DND-41 (cell line): ENCODE data around the gene ANKRD45.
"Not testable (repeated sequence)": the region's sequence is repeated elsewhere in the genome, so short reads cannot be mapped to it uniquely, and the experiment has no call there.

ENCODE experiments used
- ATAC-seq: fragments of 200-7000 bp; cut with Tn5 transposase; 3 replicates; pipeline ENCODE4 v1.9.1; 2021; ENCODE audit warnings: low read depth; ENCODE audit not compliant: insufficient read depth
- DNase-seq: peaks from one replicate; pipeline ENCODE4 v3.0.0-alpha.2; 2020
- H2AFZ ChIP-seq: 2 replicates; pipeline ENCODE4 v1.6.0; 2012; ENCODE audit warnings: low read depth, low read length
- H3K27ac ChIP-seq: 2 replicates; pipeline ENCODE4 v1.5.1; 2012; ENCODE audit warnings: low read length, inconsistent platforms
- H3K27me3 ChIP-seq: fragments of 200-600 bp; sonication (generic); 2 replicates; pipeline ENCODE4 v1.6.0; 2012; ENCODE audit warnings: low read length, mild to moderate bottlenecking, inconsistent platforms; ENCODE audit not compliant: insufficient read depth, poor library complexity
- H3K36me3 ChIP-seq: 2 replicates; pipeline ENCODE4 v1.5.1; 2012; ENCODE audit warnings: low read length, inconsistent platforms; ENCODE audit not compliant: insufficient read depth
- H3K4me1 ChIP-seq: 2 replicates; pipeline ENCODE4 v1.5.1; 2012; ENCODE audit warnings: mild to moderate bottlenecking, low read length; ENCODE audit not compliant: insufficient read depth
- H3K4me2 ChIP-seq: 2 replicates; pipeline ENCODE4 v1.6.0; 2012; ENCODE audit warnings: mild to moderate bottlenecking, moderate library complexity, low read length, inconsistent platforms; ENCODE audit not compliant: insufficient read depth
- H3K4me3 ChIP-seq, 2 experiments: fragments of 200-600 bp in 1 of 2; shearing (Covaris generic) in 1 of 2; 2 replicates each; pipeline ENCODE4 v1.5.1; 2012 to 2016; ENCODE audit warnings: inconsistent platforms in 2 of 2, low read length in 2 of 2, mild to moderate bottlenecking in 2 of 2, low read depth in 1 of 2, moderate library complexity in 1 of 2
- H3K79me2 ChIP-seq: 2 replicates; pipeline ENCODE4 v1.6.0; 2012; ENCODE audit warnings: low read length, inconsistent platforms; ENCODE audit not compliant: insufficient read depth
- H3K9ac ChIP-seq: 2 replicates; pipeline ENCODE4 v1.6.0; 2012; ENCODE audit warnings: low read depth, mild to moderate bottlenecking, inconsistent platforms, low read length, moderate library complexity
- H3K9me3 ChIP-seq: 2 replicates; pipeline ENCODE4 v1.5.1; 2012; ENCODE audit warnings: low read length, moderate library complexity, mild to moderate bottlenecking, inconsistent platforms; ENCODE audit not compliant: insufficient read depth, severe bottlenecking
- H4K20me1 ChIP-seq: 2 replicates; pipeline ENCODE4 v1.6.0; 2012; ENCODE audit warnings: low read length; ENCODE audit not compliant: insufficient read depth
- CTCF ChIP-seq: IDR thresholded peaks from 2 replicates; pipeline ENCODE4 v1.5.1; 2012; ENCODE audit warnings: borderline replicate concordance, low read length, moderate library complexity, mild to moderate bottlenecking; ENCODE audit not compliant: poor library complexity, severe bottlenecking; ENCODE audit errors: extremely low read depth
- EZH2 ChIP-seq: IDR thresholded peaks from 3 replicates; pipeline ENCODE4 v1.6.1; 2012; ENCODE audit warnings: borderline replicate concordance, low read depth, mild to moderate bottlenecking, moderate library complexity, low read length, inconsistent platforms; ENCODE audit not compliant: severe bottlenecking

Gene ANKRD45

GRCh38 chr1:173601588-173601987, 68.1 kb downstream of the ANKRD45 start:
- Histone ChIP-seq H3K4me3 (no peak overlapping the region), H3K36me3 (no peaks in the 10 kb centered on the region), H3K4me2 (no peak overlapping the region), H3K9me3 (peaks cover 2% of the 10 kb centered on the region), H3K9ac (no peak overlapping the region), H4K20me1 (no peaks in the 10 kb centered on the region), H3K4me1 (no peaks in the 10 kb centered on the region), H2AFZ (no peak overlapping the region), H3K27ac (no peak overlapping the region), H3K79me2 (no peaks in the 10 kb centered on the region), H3K27me3 (no peaks in the 10 kb centered on the region)
- ATAC-seq (no peak), DNase-seq (no peak)
- TF ChIP-seq CTCF (no peak), EZH2 (no peak)

GRCh38 chr1:173596097-173596825, 73.4 kb downstream of the ANKRD45 start:
- H3K4me3 ChIP-seq = no peak overlapping the region
- H3K27me3 ChIP-seq = no peaks in the 10 kb centered on the region

GRCh38 chr1:173591138-173591537, 78.5 kb downstream of the ANKRD45 start:
- not testable (repeated sequence) for ATAC-seq, H3K36me3 ChIP-seq, H3K4me2 ChIP-seq, H2AFZ ChIP-seq, H3K9me3 ChIP-seq, H3K27ac ChIP-seq, H4K20me1 ChIP-seq, H3K4me3 ChIP-seq, H3K79me2 ChIP-seq, DNase-seq, H3K9ac ChIP-seq, H3K4me1 ChIP-seq, H3K27me3 ChIP-seq

More at GRCh38 chr1:173596097-173596825, 73.4 kb downstream of the ANKRD45 start:
- Histone ChIP-seq H3K79me2 (no peaks in the 10 kb centered on the region), H3K9ac (no peak overlapping the region), H3K4me2 (no peak overlapping the region), H3K4me1 (no peaks in the 10 kb centered on the region), H3K36me3 (no peaks in the 10 kb centered on the region), H4K20me1 (no peaks in the 10 kb centered on the region), H3K9me3 (peaks cover 3% of the 10 kb centered on the region), H2AFZ (no peak overlapping the region), H3K27ac (no peak overlapping the region)
- DNase-seq (no peak), ATAC-seq (no peak)
- TF ChIP-seq CTCF (no peak), EZH2 (no peak)

GRCh38 chr1:173590557-173590956, 79.1 kb downstream of the ANKRD45 start:
- no peaks in the 10 kb centered on the region for H3K79me2 ChIP-seq
- H3K4me3 ChIP-seq = no peak overlapping the region
- no peaks in the 10 kb centered on the region for H3K36me3 ChIP-seq
- H4K20me1 ChIP-seq = no peaks in the 10 kb centered on the region
- DNase-seq (no peak), ATAC-seq (no peak)
- TF ChIP-seq EZH2 (no peak), CTCF (no peak)
- H3K9ac ChIP-seq = no peak overlapping the region
- no peaks in the 10 kb centered on the region for H3K9me3 ChIP-seq
- H3K27ac ChIP-seq = no peak overlapping the region
- H3K27me3 ChIP-seq = no peaks in the 10 kb centered on the region
- no peak overlapping the region for H2AFZ ChIP-seq
- no peaks in the 10 kb centered on the region for H3K4me1 ChIP-seq
- no peak overlapping the region for H3K4me2 ChIP-seq
